Neural cell (in vitro differentiated cells): Measurements from ENCODE around the gene ADGB. TPM values are rescaled to one million over a fixed set of nuclear protein-coding genes. Genes with fewer than 3 reads are reported as not detected.

Source experiments
- H2AFZ ChIP-seq: fragments of 200-600, 300-800 bp; sonication (generic), shearing (Covaris generic); 2 replicates; pipeline ENCODE4 v1.6.0; 2014; ENCODE audit warnings: low read depth, mild to moderate bottlenecking, antibody characterized with exemption, low read length, moderate library complexity
- H3F3A ChIP-seq: fragments of 200-600 bp; shearing (Covaris generic); 2 replicates; pipeline ENCODE4 v1.6.1; 2016; ENCODE audit warnings: mild to moderate bottlenecking, moderate library complexity, mixed read lengths, antibody characterized with exemption, low read length; ENCODE audit not compliant: insufficient read depth, poor library complexity, severe bottlenecking
- H3K27ac ChIP-seq: fragments of 200-600, 300-800 bp; sonication (generic), shearing (Covaris generic); 2 replicates; pipeline ENCODE4 v1.5.1; 2014; ENCODE audit warnings: mild to moderate bottlenecking, low read length, moderate library complexity
- H3K27me3 ChIP-seq: fragments of 300-800, 200-600 bp; sonication (generic), shearing (Covaris generic); 2 replicates; pipeline ENCODE4 v1.6.0; 2014; ENCODE audit warnings: mild to moderate bottlenecking, low read depth, low read length, moderate library complexity; ENCODE audit not compliant: insufficient read depth
- H3K36me3 ChIP-seq: fragments of 300-800, 200-600 bp; sonication (generic), shearing (Covaris generic); 2 replicates; pipeline ENCODE4 v1.5.1; 2014; ENCODE audit warnings: mild to moderate bottlenecking, antibody characterized with exemption, low read length, moderate library complexity; ENCODE audit not compliant: insufficient read depth
- H3K4me2 ChIP-seq: fragments of 300-800, 200-600 bp; sonication (generic), shearing (Covaris generic); 2 replicates; pipeline ENCODE4 v1.6.0; 2014; ENCODE audit warnings: mild to moderate bottlenecking, low read length
- H3K4me3 ChIP-seq: fragments of 300-800, 200-600 bp; sonication (generic), shearing (Covaris generic); 2 replicates; pipeline ENCODE4 v1.5.1; 2014; ENCODE audit warnings: mild to moderate bottlenecking, low read length, moderate library complexity
- H3K79me2 ChIP-seq: fragments of 200-600 bp; shearing (Covaris generic); replicated peaks from 2 replicates; pipeline ENCODE4 v1.6.0; 2014; ENCODE audit warnings: mild to moderate bottlenecking, low read length, moderate library complexity; ENCODE audit not compliant: insufficient read depth
- H3K9ac ChIP-seq: fragments of 300-800, 200-600 bp; sonication (generic), shearing (Covaris generic); 2 replicates; pipeline ENCODE4 v1.6.1; 2016; ENCODE audit warnings: mild to moderate bottlenecking, low read length, mixed read lengths
- H3K9me2 ChIP-seq: fragments of 200-600 bp; shearing (Covaris generic); 2 replicates; pipeline ENCODE4 v1.6.1; 2016; ENCODE audit warnings: mild to moderate bottlenecking, low read length, mixed read lengths; ENCODE audit not compliant: insufficient read depth
- H3K9me3 ChIP-seq: fragments of 200-600, 300-800 bp; sonication (generic), shearing (Covaris generic); 2 replicates; pipeline ENCODE4 v1.6.1; 2016; ENCODE audit warnings: mild to moderate bottlenecking, mixed run types, low read length, moderate library complexity, mixed read lengths
- H4K20me1 ChIP-seq: fragments of 200-600 bp; shearing (Covaris generic); 2 replicates; pipeline ENCODE4 v1.6.1; 2016; ENCODE audit warnings: mild to moderate bottlenecking, mixed run types; ENCODE audit not compliant: insufficient read depth
- CTCF ChIP-seq: fragments of 450-650 bp; IDR thresholded peaks from 2 replicates; pipeline ENCODE4 v1.5.1; 2014; ENCODE audit warnings: antibody characterized with exemption, mild to moderate bottlenecking, moderate library complexity; ENCODE audit not compliant: poor library complexity, severe bottlenecking
- EP300 ChIP-seq: fragments of 450-650 bp; conservative IDR thresholded peaks from 2 replicates; pipeline ENCODE4 v1.6.1; 2014; ENCODE audit warnings: antibody characterized with exemption, mild to moderate bottlenecking, moderate library complexity; ENCODE audit not compliant: poor library complexity, severe bottlenecking
- EZH2 ChIP-seq: fragments of 200-600, 300-800 bp; shearing (Covaris generic), sonication (generic); IDR thresholded peaks from 2 replicates; pipeline ENCODE4 v1.6.1; 2014; ENCODE audit warnings: antibody characterized with exemption, low read length, borderline replicate concordance, mild to moderate bottlenecking; ENCODE audit not compliant: insufficient read depth, poor library complexity, severe bottlenecking
- MXI1 ChIP-seq: fragments of 450-650 bp; conservative IDR thresholded peaks from 2 replicates; pipeline ENCODE4 v1.6.1; 2014; ENCODE audit warnings: antibody characterized with exemption, mild to moderate bottlenecking; ENCODE audit not compliant: poor library complexity, severe bottlenecking
- POLR2AphosphoS5 ChIP-seq: IDR thresholded peaks from 2 replicates; pipeline ENCODE4 v1.6.1; 2012
- RAD21 ChIP-seq: fragments of 450-650 bp; conservative IDR thresholded peaks from 2 replicates; pipeline ENCODE4 v1.6.1; 2014; ENCODE audit warnings: antibody characterized with exemption, mild to moderate bottlenecking, moderate library complexity
- REST ChIP-seq: IDR thresholded peaks from 2 replicates; pipeline ENCODE4 v1.6.1; 2012; ENCODE audit warnings: borderline replicate concordance
- SMC3 ChIP-seq: fragments of 450-650 bp; conservative IDR thresholded peaks from 2 replicates; pipeline ENCODE4 v1.6.1; 2014; ENCODE audit warnings: antibody characterized with exemption, mild to moderate bottlenecking, moderate library complexity; ENCODE audit not compliant: poor library complexity
- TAF1 ChIP-seq: IDR thresholded peaks from 2 replicates; pipeline ENCODE4 v1.6.1; 2012; ENCODE audit warnings: low read depth
- polyA plus RNA-seq: library from polyadenylated mRNA; depleted of rRNA; stranded (reverse); fragments of >200 nt; gene quantifications from 2 replicates; pipeline ENCODE4 v1.2.3, GENCODE V29; 2014

Gene ADGB
- polyA plus RNA-seq, 1 donor from 2014 or later: not detected

GRCh38 chr6:146840216-146840615 is 241.4 kb downstream of the ADGB start:
- Histone ChIP-seq H3K9me3 (no peaks in the 10 kb centered on the region), H3K4me3 (no peak overlapping the region), H3K36me3 (no peaks in the 10 kb centered on the region), H3K27ac (no peak overlapping the region), H4K20me1 (no peaks in the 10 kb centered on the region), H3K27me3 (no peaks in the 10 kb centered on the region), H2AFZ (no peak overlapping the region), H3K4me2 (no peak overlapping the region), H3K79me2 (no peaks in the 10 kb centered on the region), H3F3A (no peaks in the 10 kb centered on the region), H3K9ac (no peak overlapping the region), H3K9me2 (no peaks in the 10 kb centered on the region)
- TF ChIP-seq SMC3: no peak
- no peak for TF ChIP-seq EP300
- TF ChIP-seq RAD21: no peak
- no peak for TF ChIP-seq CTCF
- TF ChIP-seq REST: no peak
- TF ChIP-seq EZH2: no peak
- TF ChIP-seq POLR2AphosphoS5: no peak
- no peak for TF ChIP-seq TAF1
- no peak for TF ChIP-seq MXI1

DNA sequence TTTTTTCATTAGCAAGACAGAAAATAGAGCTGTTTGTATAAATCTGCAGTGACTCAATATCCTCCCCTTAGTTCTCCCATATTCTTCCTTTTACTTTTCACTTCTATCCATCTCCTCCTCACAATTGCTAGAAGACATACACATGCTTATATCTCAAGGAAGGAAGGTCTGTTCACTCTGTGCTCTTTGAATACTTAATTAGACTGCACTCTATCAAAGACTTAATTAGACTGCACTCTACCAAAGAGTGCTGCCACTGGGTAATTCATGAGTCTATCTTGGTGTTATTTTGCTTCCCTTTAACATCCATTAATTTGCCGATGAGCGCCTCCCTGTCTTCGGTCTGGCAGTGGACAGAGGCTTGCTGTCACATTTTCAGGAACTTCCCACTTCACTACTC is 241.9 kb downstream of the ADGB start:
- no peak overlapping the region for H3K9ac ChIP-seq
- TF ChIP-seq CTCF: no peak
- TF ChIP-seq MXI1: no peak
- TF ChIP-seq EZH2: no peak
- no peak for TF ChIP-seq TAF1
- no peak for TF ChIP-seq REST
- TF ChIP-seq EP300: no peak
- TF ChIP-seq SMC3: no peak
- TF ChIP-seq RAD21: no peak
- no peak for TF ChIP-seq POLR2AphosphoS5
- no peak overlapping the region for H3K4me2 ChIP-seq
- H3K9me3 ChIP-seq: no peaks in the 10 kb centered on the region
- no peaks in the 10 kb centered on the region for H4K20me1 ChIP-seq
- H3K9me2 ChIP-seq: no peaks in the 10 kb centered on the region
- H3K27me3 ChIP-seq: no peaks in the 10 kb centered on the region
- no peaks in the 10 kb centered on the region for H3F3A ChIP-seq
- no peaks in the 10 kb centered on the region for H3K79me2 ChIP-seq
- H3K4me3 ChIP-seq: no peak overlapping the region
- H3K27ac ChIP-seq: no peak overlapping the region
- H3K36me3 ChIP-seq: no peaks in the 10 kb centered on the region
- H2AFZ ChIP-seq: no peak overlapping the region
